CD4-positive, alpha-beta T cell treated with Interleukin-6 for 4 hours (primary cell): ENCODE measurements around the gene SKOR1.

Source experiments
- DNase-seq: peaks from one replicate; pipeline ENCODE4 v3.0.0-alpha.2; 2020; ENCODE audit warnings: mixed read lengths

Gene SKOR1

DNA sequence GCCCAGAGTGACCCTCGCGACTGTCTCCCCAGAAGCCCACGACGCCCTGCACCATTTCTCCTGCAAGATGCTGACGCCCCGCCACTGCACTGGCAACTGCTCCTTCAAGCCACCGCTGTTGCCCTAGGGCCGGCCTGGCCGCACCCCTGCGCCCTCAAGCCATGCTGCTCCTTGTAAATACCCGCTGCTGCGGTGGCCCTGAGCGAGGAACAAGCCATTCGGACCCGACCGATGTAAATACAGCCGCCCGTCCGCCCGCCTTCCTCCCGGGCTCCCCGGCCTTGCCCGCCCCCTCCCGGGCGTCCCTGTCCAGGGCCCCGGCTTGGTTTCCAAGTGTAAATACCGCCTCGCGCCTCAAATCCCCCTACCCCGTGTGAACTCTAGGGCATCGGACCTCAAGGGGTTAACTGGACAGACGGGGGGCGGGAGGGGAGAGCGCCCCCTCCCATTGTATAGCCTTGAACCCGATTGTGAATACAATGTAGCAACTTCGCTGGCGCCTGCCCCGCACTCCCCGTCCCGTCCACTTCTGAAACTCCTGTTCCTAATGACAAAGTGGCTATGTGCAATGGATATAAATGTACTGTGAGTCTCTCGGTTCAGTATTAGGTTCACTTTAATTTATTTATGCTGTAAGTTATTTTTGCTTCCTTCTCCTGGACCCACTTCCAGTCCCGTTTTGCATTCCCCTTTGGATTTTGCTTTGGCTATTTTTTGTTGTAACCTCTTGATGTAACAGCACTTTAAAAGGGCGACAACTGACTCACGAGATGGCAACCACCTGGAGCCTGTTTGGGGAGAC is 8.6 kb downstream of the SKOR1 start:
- peak; percentile 55 for DNase-seq

DNA sequence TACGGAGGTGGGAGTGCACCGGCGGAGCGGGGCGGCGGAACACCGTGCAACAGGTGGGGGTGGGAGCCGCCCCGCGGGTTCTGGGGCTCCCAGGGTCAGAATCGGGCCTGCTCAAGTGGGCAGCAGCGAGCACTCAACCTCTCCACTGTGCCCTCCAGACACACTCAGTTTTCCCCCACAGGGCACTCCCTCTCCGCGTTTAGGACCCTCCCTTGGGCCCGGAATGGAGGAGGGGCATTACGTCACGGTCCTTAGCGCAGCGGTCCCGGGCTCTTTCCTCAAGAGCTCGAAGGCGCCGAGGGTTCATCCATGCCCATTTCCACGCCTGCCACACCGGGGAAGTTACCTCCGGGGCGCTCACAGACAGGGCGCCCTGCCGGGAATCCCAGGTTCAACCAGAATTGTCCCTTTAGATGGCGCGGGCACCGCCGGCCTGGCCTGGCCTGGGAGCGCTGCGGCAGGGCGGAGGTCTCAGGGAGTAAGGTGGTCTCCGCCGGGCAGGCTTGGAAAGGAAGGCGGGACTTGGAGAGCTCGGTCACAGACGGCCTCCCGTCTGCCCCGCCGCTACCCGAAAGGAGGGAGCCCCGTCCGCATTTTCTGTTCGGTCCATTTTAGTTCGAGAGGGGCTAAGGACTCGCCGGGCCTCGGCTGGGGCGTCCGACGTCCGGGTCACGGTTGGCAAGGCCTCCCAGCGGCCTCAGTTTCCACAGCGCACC is 9.4 kb downstream of the SKOR1 start:
- DNase-seq: peak; percentile 38

DNA sequence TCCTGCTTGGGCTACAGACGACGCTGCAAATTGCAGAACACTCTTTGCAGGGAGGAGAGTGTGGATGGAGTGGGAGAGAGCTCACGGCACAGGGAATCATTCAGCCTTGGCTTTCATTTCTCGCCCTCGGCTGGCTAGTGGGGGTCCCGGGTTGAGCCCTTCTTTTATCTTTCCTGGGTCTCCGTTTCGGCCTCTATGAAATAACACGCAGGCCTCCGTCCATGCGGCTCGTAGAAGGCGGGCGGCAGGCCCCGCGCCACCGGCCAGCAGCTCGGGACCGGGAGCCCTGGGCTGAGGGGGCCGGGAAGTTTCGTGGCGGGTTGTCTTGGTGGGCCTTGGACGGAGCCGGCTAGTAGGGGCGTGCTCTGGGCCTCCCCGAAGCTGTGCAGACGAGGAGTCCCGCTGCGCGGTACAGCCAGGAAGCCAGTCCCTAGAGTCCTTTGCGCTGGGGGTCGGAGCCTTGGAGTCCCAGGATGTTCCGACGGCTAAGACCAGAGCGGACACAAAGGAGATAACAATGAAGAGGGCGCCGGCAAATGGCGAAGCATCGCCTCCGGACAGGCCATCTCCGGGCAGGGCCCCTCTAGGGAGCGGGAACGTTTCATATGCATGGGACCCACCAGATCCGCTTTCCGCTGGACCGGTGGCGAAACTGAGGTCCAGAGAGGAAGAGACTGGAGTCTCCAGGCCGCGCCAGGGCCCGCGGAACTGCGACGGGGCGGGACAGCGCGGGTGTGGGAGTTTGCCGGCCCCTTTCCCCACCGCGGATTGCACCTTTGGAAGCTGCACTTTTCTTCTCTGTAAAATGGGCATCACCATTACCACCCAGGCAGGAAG is 10.2 kb downstream of the SKOR1 start:
- peak; percentile 37 for DNase-seq

DNA sequence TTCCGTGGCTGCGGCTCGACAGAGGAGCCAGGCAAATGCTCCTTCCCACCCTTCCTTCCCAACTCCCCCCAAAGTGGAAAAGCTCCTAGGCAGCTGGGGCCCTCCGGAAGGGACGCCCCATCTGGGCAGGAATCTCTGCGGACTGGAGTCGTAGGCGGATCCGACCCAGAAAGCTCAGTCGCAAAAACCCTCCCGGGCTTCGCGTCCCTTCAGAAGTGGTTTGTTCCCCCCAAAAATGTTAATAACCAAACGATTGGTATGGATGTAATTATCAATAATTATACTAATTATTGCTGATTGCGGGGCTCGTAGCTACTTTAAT is 10.8 kb downstream of the SKOR1 start:
- no peak for DNase-seq

DNA sequence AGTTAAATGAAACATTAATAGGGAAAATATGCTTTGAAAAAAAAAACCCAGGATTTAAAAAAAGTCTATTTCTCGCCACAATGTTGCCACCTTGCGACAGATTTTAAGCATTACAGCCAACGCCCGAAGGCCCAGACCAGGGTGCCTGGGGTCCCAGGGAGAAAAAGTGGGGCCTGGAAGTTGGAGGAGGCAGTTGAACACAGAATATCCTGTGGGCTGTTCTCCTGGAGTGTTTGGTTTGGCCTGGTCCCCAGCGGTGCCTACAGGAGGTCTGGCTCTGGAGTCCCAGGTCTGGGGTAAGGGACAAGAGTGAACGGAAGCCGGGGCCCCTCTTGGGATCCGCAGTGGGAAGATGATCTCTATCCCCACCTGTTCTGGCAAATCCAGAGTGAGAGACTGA is 11.2 kb downstream of the SKOR1 start:
- DNase-seq: peak; percentile 68

DNA sequence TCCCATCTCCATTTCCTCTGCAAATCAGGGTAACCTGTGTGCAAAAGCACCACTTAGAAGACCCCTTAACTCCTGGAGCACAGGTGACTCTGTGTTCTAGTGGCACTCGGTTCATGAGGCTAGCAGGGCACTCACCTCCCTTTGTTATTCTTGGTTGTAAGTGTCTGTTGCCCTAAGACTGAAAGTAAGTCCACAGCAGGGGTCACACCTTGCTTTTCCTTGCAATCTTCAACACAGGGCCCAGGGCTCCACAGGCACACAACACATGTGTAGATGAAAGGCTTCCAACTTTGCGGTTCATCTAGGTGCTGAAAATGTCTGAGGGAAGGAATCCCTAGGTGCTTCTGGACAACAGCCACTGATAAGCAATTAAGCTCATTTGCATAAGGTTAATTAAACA is 11.6 kb downstream of the SKOR1 start:
- DNase-seq: no peak

DNA sequence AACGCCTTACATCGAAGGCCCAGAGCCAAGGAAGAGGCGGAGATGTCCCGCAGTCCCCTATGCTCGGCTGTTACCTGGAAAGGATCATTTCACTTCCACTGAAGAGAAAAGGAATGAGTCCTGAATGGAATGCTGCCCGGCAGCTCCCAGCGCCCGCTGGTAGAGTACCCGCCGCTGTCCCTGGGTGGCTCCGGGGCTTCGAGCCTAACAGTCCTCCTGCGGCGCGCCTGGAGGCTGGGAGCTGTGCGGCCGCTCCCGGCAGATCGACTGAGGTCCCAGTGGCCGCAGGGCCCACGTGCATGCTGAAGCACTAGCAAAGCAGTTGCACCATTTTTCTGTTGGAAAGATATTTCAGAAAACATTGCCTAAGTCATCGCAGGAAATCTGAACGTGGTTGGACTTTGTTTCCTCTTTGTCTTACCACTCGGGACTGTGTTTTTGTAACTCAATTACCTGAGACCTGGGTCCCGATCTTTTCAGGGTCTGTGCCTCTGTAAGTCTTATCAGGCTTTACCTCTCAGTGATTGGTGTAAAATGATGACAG is 13.6 kb downstream of the SKOR1 start:
- DNase-seq: peak; percentile 12

DNA sequence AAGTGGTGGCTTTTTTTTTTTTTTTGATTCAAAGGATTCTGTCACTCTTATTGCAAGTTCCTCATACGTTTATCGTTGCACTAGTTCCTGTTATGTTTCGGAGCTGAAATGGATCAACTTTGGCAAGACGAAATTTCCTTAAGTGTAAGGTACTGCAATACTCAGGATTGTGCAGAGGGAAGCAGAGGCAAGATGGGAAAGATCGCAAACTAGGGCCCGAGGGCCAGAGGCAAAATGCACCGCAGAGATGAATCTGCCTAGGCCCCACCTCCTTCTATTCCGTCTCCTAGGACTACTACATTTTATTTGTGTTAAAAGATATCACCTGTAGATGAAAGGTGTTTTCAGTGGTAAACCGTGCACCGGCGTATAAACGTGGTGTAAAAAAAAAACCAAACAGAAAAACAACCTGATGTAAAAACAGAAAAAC is 14.2 kb downstream of the SKOR1 start:
- DNase-seq: peak; percentile 48

DNA sequence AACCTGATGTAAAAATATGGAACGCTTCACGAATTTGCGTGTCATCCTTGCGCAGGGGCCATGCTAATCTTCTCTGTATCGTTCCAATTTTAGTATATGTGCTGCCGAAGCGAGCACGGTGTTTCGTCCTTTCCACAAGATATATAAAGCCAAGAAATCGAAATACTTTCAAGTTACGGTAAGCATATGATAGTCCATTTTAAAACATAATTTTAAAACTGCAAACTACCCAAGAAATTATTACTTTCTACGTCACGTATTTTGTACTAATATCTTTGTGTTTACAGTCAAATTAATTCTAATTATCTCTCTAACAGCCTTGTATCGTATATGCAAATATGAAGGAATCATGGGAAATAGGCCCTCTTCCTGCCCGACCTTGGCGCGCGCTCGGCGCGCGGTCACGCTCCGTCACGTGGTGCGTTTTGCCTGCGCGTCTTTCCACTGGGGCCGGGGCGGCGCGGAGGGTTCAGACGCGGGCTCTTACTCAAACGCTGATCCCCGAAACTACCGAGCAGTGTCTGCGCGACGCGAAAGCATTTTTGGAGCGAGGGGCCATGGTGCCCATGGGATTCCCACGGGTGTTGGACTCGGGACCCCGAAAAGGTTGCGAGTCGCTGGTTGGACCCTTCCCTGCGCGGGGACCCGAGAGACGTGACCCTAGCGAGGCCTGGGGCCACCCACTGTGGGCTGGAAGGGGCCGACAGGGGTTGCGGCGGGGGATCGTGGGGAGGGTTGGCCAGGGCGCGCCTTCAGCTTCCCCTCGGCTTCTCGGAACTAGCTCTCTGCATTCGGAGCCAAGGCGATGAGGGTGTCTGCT is 14.8 kb downstream of the SKOR1 start, which contains the start of gene RNU6-1:
TSS of gene RNU6-1 (minus strand) at position 117 of the 820 bp plus-strand sequence.
- DNase-seq: peak; percentile 96

DNA sequence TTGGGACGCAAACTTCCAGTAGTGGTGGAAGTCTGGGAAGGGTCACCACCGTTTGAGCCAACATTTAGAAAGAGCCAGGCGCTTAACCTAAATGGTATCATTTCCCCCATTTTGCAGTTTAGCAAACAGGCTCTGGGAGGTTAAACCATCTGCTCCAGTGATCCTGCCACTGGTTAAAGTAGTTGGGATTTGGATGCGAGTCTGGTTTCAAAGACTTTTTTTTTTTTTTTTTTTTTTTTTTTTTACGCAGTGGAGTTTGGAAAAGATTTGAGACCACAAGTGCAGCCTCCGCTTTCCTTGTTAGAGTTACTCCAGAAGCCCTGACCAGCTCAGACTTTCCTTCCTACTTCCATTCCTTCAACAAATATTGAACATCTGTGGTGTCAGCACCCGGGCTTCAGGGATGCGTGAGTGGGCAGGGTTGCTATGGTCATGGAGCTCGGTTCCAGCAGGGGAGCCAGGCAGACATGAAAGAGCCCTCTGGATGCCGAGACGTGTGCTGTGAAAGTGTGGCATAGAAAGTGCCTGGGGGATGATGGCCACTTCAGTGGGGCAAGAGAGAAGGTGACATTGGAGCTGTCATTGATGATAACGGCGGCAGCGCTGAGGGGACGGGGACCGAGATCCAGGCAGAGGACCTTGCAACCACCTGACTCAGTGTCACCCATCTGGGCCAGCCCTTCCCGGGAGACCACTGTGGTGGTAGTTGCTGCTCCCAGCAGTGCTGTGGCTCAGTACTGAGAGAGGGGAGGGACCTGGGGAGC is 15.6 kb downstream of the SKOR1 start:
- DNase-seq: peak; percentile 17

DNA sequence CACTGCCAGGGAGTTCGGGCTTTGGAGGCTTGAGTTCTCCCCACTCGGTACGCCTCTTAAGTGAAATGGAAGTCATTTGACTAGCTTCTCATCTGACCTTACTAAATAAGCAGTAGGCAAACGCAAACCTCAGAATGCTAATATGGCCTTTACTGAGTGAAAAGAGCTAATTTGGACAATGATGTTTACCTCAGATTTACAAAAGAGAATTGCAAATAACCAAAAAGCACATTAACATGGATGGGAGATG is 16.1 kb downstream of the SKOR1 start:
- no peak for DNase-seq

DNA sequence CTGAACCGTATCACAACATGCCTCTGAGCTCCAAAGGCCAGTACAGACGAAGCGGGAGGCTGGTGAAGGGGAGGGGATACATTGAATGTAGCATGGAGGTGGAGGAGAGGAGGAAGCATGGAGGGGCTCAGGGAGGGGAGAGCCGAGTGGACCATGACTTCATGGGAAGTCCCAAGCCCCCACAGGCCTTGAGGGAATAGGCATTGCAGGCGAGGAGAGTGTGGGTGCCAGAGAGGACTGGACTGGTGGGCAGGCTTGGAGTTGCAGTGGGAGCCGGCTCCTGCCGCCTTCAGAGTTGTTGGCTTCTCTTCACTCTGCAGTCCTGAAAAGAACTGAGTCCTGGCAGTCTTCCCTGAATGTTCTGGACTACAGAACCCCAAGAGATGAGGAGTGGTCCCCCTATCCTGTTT is 17.8 kb downstream of the SKOR1 start:
- no peak for DNase-seq

DNA sequence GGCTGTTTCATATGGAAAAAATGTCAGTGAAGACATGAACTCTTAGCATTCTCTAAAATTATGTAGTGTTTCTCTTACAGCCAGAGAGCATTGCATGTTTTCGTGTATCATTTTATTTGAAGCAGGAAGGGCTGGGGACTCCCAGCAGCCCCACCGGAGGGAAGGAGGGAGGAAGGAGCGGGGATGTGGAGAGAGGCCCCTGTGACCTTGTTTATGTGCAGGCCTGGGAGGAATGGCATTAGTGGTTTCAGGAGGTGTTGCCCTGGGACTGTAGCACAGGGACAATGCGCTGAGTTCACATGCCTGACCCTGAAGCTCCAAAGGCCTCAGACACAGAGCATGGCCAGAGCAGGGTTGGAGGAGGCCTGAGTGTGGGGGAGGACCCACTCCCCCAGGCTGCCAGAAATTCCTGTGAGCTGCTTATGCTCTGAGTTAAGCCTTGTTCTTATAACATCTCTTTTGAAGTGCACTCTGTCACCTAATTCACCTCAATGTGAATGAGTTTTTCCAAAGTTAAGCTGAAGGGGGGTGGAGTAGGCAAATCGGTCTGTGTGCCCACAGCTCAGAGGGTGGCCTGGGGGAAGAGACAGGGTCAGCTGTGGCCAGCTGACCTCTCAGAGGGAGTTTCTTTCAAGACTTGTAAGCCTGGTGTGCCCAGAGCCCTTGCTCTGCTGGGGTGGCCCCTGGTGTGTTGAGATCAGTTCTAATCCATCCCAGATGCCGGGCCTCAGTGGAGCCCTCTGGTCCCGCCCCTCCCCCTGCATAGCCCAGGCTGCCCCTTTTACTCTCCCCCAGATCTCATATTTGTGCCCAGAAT is 18.5 kb downstream of the SKOR1 start:
- DNase-seq: no peak

DNA sequence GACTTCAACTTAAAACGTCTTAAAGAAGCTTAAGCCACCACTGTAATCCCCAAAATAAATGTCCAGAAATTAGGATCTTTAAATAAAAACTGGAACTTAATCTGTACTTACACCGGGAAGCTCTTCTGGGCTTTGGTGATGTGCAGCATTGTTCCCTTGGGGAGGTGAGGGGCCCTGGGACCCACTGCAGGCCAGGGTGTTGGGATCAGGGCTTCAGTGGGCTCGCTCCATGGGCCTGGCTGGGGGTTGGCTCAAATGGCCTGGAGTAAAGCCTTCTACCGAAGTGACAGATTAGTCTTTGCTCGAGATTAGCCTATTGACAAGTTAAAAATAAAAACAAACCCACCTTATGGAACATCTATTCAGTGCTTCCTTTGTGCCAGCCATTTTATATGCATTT is 20.7 kb downstream of the SKOR1 start:
- no peak for DNase-seq

DNA sequence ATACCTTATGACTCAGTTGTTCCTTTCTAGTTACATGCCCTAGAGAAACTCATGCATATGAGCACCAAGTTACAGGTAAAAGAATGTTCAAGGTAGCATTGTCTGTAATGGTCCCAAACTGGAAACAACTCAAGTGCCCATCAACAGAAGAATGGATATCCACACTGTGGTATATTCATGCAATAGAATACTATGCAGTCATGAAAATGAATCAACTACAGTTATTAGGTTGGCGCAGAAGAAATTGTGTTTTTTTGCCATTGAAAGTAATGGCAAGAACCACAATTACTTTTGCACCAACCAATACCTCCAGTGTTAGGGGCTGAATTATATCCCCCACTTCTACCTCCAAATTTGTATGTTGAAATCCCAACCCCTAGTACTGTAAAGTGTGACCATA is 24.2 kb downstream of the SKOR1 start:
- no peak for DNase-seq

DNA sequence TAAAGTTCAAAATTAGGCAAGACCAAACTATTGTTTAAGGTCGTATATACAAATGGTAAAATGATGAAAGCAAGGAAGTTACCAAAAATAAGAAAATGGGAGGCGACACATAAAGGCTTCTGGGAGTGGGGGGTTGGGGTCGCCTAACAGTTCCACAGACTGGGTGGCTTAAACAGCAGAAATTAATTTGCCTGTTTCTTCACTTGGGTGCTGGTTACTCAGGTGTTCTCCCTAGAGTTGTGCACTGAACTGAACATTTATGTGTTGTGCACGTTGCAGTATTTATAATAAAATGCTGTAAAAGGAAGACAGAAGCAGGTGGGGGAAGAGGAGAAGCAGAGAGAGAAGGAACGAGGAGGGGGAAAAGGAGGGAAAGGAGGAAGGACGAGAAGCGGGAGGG is 25.0 kb downstream of the SKOR1 start:
- DNase-seq: no peak

DNA sequence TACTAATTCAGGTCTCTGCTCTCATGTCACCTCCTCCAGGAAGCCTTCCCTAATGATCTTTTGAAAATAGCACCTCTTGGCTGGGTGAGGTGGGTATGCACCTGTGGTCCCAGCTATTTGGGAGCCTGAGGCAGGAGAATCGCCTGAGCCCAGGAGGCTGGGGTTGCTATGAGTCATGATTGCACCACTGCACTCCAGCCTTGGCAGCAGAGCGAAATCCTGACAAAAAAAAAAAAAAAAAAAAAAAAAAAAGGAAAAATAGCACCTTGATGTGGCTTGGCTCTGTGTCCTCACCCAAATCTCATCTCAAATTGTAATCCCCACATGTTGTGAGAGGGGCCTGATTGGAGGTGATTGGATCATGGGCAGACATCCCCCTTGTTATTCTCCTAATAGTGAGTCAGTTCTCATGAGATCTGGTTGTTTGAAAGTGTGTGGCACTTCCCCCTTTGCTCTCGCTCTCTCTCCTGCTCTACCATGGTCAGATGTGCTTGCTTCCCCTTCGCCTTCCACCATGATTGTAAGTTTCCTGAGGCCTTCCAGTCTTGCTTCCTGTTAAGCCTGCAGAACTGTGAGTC is 25.8 kb downstream of the SKOR1 start:
- DNase-seq: no peak

DNA sequence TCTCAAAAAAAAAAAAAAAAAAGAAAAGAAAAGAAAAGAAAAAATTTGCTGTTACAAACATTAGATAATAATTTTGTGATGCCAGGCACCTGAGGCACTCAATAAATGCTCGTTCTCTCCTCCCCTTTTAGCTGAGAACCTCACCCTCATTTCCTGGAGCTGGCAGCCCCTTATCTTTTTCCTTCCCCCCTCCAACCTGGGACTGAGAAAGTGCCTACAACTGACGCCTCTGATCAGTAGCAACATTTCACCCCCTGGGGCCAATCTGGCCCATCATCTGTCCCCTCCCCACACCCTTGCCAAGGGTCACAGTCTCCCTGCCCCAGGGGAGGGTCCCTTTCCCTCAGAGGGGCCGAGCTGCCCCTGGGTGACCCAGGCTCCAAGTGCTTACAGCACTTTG is 27.1 kb downstream of the SKOR1 start:
- DNase-seq: no peak

DNA sequence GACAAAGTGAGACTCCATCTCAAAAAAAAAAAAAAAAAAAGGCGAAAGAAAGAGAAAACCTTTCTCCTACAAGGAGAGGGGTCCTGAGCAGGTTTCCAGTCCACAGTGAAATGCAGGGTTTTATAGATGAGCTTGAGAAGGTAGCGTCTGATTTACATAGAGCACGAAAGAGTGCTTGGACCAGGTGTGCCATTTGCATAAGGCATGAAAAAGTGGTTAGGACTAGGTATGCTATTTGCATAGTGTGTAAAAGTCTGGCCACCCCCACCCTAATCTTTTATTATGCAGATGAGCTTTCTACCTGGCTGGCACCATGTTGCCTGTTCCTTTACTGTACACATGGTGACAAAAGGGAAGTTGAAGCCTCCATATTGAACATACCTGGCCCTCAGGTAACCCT is 28.1 kb downstream of the SKOR1 start:
- no peak for DNase-seq

DNA sequence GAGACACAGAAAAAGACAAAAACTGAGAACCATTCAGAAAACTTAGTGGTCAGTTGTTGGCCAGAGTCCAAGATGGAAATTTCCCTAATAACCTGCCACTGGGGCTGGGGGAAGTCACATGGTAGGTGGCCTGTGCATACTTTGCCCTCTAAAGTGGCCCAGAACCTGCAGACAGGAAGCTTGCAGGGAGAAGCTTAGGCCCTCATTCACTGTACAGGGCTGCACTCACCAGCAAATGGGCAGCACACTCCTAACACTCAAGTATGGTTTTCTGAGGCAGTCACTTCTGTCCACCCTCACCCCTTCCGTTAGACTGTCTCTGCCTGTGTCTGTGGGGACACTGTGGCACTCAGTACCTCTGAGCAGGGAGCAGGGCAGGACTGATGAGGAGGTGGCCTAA is 29.0 kb downstream of the SKOR1 start:
- DNase-seq: no peak

DNA sequence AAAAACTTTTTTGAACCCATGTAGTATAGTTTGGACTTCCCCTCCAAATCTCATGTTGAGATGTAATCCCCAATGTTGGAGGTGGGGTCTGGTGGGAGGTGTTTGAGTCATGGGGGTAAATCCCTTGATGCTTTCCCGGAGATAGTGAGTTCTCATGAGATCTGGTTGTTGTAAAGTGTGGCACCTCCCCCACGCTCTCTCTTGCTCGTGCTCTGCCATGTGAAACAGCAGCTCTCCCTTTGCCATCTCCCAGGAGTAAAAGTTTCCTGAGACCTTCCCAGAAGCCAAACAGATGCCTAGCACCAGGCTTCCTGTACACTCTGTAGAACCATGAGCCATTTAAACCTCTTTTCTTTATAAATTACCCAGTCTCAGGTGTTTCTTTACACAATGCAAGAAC is 30.5 kb downstream of the SKOR1 start:
- DNase-seq: no peak
